K562 (cell line): ENCODE measurements around the gene LRRC59. TPM values are rescaled to one million over a fixed set of nuclear protein-coding genes. Genes with fewer than 3 reads are reported as not detected.
A peak's percentile ranks its signal among the peaks of the same experiment; 100 is the strongest.

ENCODE experiments used
- ATF1 ChIP-seq, 2 experiments: fragments of 450-650 bp in 1 of 2; IDR thresholded peaks; 2 replicates each; pipeline ENCODE4 v1.6.1; 2016; ENCODE audit warnings: missing compliant biosample characterization in 1 of 2, missing genetic modification characterization in 1 of 2
- CBFA2T3 ChIP-seq: fragments of 450-650 bp; IDR thresholded peaks from 2 replicates; pipeline ENCODE4 v1.6.1; 2017
- HDAC1 ChIP-seq, 2 experiments: fragments of 450-650 bp; IDR thresholded peaks; 2 replicates each; pipeline ENCODE4 v1.6.1; 2016 to 2017; ENCODE audit warnings: inconsistent platforms in 1 of 2, mild to moderate bottlenecking in 1 of 2, moderate library complexity in 1 of 2
- HMG20A ChIP-seq: fragments of 450-650 bp; formaldehyde crosslinking; conservative IDR thresholded peaks from 2 replicates; pipeline ENCODE4 v1.4.0; 2020; ENCODE audit warnings: mild to moderate bottlenecking, mixed read lengths
- RBM39 ChIP-seq: fragments of 200-400 bp; formaldehyde crosslinking; optimal IDR thresholded peaks from 2 replicates; pipeline ENCODE3; 2018; ENCODE audit warnings: low read depth, low read length
- SREBF1 ChIP-seq: fragments of 150-350 bp; IDR thresholded peaks from 2 replicates; pipeline ENCODE4 v1.6.1; 2014; ENCODE audit warnings: antibody characterized with exemption, low read depth, low read length, borderline replicate concordance
- TEAD4 ChIP-seq, 2 experiments: sonication (generic) in 1 of 2; formaldehyde crosslinking in 1 of 2; IDR thresholded peaks; 2 replicates each; pipeline versions ENCODE4 v1.6.1 to v1.8.0; 2012 to 2022; ENCODE audit warnings: borderline replicate concordance in 1 of 2, inconsistent platforms in 1 of 2, low read length in 1 of 2, mild to moderate bottlenecking in 1 of 2, missing genetic modification reagents in 1 of 2
- TGIF2 ChIP-seq: sonication (generic); formaldehyde crosslinking; IDR thresholded peaks from 2 replicates; pipeline ENCODE4 v1.8.1; 2022; ENCODE audit warnings: mild to moderate bottlenecking, missing genetic modification reagents, moderate library complexity
- THRB ChIP-seq: fragments of 450-650 bp; formaldehyde crosslinking; conservative IDR thresholded peaks from 2 replicates; pipeline ENCODE4 v1.4.0; 2022; ENCODE audit warnings: mild to moderate bottlenecking, missing genetic modification characterization
- TOE1 ChIP-seq, 2 experiments: fragments of 450-650 bp in 1 of 2; sonication (generic) in 1 of 2; formaldehyde crosslinking in 1 of 2; IDR thresholded peaks; 2 replicates each; pipeline versions ENCODE4 v1.7.1 to v1.8.0; 2016 to 2022; ENCODE audit warnings: borderline replicate concordance in 2 of 2, mild to moderate bottlenecking in 2 of 2, antibody characterized with exemption in 1 of 2, inconsistent platforms in 1 of 2, low read depth in 1 of 2, missing genetic modification reagents in 1 of 2, moderate library complexity in 1 of 2
- ZFP30 ChIP-seq: fragments of 250-450 bp; sonication (Bioruptor Pico); IDR thresholded peaks from 2 replicates; pipeline ENCODE4 v1.8.0; 2022; ENCODE audit warnings: moderate library complexity, mild to moderate bottlenecking, inconsistent platforms, borderline replicate concordance
- ZMIZ1 ChIP-seq, 2 experiments: fragments of 150-350 bp in 1 of 2; IDR thresholded peaks; 2 replicates each; pipeline ENCODE4 v1.6.1; 2012 to 2016; ENCODE audit warnings: low read depth in 2 of 2, low read length in 2 of 2, mild to moderate bottlenecking in 1 of 2, moderate library complexity in 1 of 2
- ZNF263 ChIP-seq: sonication (generic); formaldehyde crosslinking; IDR thresholded peaks from 2 replicates; pipeline ENCODE4 v1.8.0; 2022; ENCODE audit warnings: mild to moderate bottlenecking, missing genetic modification reagents, borderline replicate concordance
- polyA plus RNA-seq, 8 experiments: library from polyadenylated mRNA; depleted of rRNA in 4 of 8; stranded (reverse) in 5 of 8; unstranded in 3 of 8; fragments of >200 nt; fragmentation: Nextera tagmentation in 2 of 8; fragmentation: Illumina TruSeq in 1 of 8; extraction: Ambion mirVana in 2 of 8; extraction: Trizol in 1 of 8; gene quantifications; 2 replicates each; pipeline versions ENCODE4 v1.2.1 to v1.2.3, GENCODE V29; 2011 to 2014; ENCODE audit warnings: inconsistent platforms in 1 of 8, missing spikeins in 1 of 8
- total RNA-seq, 7 experiments: library from RNA; depleted of rRNA in 6 of 7; stranded (reverse); fragments of >200 nt in 6 of 7; fragmentation: Illumina TruSeq in 2 of 7; extraction: Trizol in 2 of 7; gene quantifications; 2 replicates each; pipeline versions ENCODE4 v1.2.1 to v1.2.3, GENCODE V29; 2011 to 2021; ENCODE audit warnings: low replicate concordance in 1 of 7
- TF ChIP-seq, protein P1 (sequence below), 2 experiments: IDR thresholded peaks; 2 replicates each; pipeline ENCODE4 v1.6.1; 2012; ENCODE audit warnings: improper control_type of control experiment in 2 of 2, low read depth in 2 of 2, low read length in 2 of 2, borderline replicate concordance in 1 of 2
- TF ChIP-seq, protein P2 (sequence below), 2 experiments: fragments of 450-650 bp in 1 of 2; sonication (generic) in 1 of 2; formaldehyde crosslinking in 1 of 2; IDR thresholded peaks in 1 of 2; conservative IDR thresholded peaks in 1 of 2; 2 replicates each; pipeline versions ENCODE4 v1.6.1 to v1.8.1; 2016 to 2023; ENCODE audit warnings: mild to moderate bottlenecking in 2 of 2, moderate library complexity in 2 of 2, inconsistent platforms in 1 of 2, missing genetic modification reagents in 1 of 2

The LRRC59 gene
- total and polyA plus RNA-seq, 9 of the 15 experiments (the other 6 are each of a cell fraction or from before 2014, with no cell fraction given), result 27.8 to 244 (median 154) TPM

DNA sequence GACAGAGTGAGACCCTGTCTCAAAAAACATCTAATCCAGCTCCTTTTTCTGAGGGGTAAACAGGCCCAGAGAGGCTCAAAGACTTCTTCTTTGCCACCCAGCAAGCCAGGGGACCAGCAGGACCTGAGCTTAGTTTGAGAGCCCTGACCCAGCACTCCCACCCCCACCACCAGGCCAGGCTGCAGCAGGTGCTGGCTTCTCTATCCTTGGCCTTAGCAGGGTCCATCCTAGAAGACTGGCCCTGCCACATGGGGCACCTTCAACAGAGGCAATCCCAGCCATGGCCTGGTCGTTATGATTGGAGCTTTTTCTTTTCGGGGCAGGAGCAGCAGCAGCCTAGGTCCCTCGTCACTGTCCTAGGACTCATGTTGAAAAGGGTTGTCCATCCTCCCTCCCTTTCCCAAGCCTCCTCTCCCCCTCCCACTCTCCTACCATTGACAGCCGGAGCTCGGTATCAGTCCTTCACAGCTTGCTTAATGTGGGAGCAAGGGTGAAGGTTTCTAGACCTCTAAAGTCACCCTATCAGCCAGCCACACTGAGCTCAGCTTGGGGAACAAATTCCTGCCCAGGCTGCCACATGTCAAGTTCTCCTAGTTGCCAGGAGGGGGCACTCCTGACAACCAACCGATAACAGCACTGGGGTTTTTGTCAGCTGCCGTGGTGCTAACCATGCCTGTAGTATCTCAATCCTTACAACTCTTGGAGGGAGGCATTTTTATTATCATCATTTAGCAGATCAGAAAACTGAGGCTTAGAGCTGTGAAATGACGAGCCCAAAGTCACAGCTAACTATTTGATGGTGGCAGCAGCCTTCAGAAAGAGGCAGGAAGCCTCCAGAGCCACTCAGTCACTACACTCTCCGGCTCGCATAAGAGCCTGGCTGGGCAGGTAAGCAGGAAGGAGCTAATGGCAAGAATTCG lies 35.5 kb downstream of the LRRC59 start (continued):
- TF ChIP-seq SREBF1 (no peak), ZFP30 (CRISPR knock-in tag) (no peak), RBM39 (peak; percentile 37), HDAC1 (IDR thresholded peaks at IDR 0.05) (peak in 1 of 2 experiments; percentile 86; a peak in 2 of 4 replicates), TGIF2 (no peak), TOE1 (IDR thresholded peaks at IDR 0.05; ENCODE audit: borderline replicate concordance) (no peak), TOE1 (CRISPR knock-in tag; IDR thresholded peaks at IDR 0.05; ENCODE audit: borderline replicate concordance, low read depth) (no peak), HMG20A (CRISPR knock-in tag) (no peak), ZNF263 (CRISPR knock-in tag) (no peak; the same call in 1 of the 2 replicates), THRB (CRISPR knock-in tag) (no peak), TEAD4 (IDR thresholded peaks at IDR 0.05; ENCODE audit: low read length) (peak; percentile 90), TEAD4 (CRISPR knock-in tag; IDR thresholded peaks at IDR 0.05; ENCODE audit: borderline replicate concordance) (peak; percentile 65; the same call in 1 of the 2 replicates), ATF1 (CRISPR knock-in tag; IDR thresholded peaks at IDR 0.05) (no peak), ATF1 (tag; IDR thresholded peaks at IDR 0.05) (no peak; the same call in 1 of the 2 replicates), ZMIZ1 (IDR thresholded peaks at IDR 0.05; ENCODE audit: low read depth in 2 of 2, low read length in 2 of 2) (peak in 1 of 2 experiments; percentile 76; a peak in 2 of 4 replicates), CBFA2T3 (peak; percentile 97)
- TF ChIP-seq, protein P1, sequence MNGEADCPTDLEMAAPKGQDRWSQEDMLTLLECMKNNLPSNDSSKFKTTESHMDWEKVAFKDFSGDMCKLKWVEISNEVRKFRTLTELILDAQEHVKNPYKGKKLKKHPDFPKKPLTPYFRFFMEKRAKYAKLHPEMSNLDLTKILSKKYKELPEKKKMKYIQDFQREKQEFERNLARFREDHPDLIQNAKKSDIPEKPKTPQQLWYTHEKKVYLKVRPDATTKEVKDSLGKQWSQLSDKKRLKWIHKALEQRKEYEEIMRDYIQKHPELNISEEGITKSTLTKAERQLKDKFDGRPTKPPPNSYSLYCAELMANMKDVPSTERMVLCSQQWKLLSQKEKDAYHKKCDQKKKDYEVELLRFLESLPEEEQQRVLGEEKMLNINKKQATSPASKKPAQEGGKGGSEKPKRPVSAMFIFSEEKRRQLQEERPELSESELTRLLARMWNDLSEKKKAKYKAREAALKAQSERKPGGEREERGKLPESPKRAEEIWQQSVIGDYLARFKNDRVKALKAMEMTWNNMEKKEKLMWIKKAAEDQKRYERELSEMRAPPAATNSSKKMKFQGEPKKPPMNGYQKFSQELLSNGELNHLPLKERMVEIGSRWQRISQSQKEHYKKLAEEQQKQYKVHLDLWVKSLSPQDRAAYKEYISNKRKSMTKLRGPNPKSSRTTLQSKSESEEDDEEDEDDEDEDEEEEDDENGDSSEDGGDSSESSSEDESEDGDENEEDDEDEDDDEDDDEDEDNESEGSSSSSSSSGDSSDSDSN (IDR thresholded peaks at IDR 0.05; ENCODE audit: borderline replicate concordance in 1 of 2, low read depth in 2 of 2, low read length in 2 of 2), result 0 out of 4 replicates have a peak, but pooled peaks of 1 of the 2 experiments have one; percentile 35
- TF ChIP-seq, protein P2, sequence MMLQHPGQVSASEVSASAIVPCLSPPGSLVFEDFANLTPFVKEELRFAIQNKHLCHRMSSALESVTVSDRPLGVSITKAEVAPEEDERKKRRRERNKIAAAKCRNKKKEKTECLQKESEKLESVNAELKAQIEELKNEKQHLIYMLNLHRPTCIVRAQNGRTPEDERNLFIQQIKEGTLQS (IDR thresholded peaks at IDR 0.05), result no peak
- TF ChIP-seq, protein P2 (CRISPR knock-in tag; conservative IDR thresholded peaks at IDR 0.05), result 0 out of 2 replicates have a peak, but pooled peaks have one; percentile 17
